ENCODE data around the gene ZNF557.

Gene ZNF557

DNA sequence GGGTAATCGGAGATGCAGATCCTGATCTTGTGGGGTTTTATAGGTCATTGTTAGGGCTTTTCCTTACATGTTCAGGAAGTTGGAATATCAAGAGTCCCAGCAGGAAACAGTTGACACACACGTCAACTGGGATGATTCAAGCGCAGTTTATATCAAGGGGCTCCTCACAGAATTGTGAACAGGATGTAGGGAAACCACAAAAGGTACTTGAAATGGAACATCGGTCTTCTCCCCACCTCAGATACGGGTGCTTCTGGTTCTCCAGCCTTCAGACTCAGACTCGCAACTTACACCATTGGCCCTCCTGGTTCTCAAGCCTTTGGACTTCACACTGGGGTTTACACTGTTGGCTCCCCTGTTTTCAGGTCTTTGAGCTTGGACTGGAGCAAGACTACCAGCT, 19.5 kb downstream of the ZNF557 start (continued):
- TF ChIP-seq, protein P1, sequence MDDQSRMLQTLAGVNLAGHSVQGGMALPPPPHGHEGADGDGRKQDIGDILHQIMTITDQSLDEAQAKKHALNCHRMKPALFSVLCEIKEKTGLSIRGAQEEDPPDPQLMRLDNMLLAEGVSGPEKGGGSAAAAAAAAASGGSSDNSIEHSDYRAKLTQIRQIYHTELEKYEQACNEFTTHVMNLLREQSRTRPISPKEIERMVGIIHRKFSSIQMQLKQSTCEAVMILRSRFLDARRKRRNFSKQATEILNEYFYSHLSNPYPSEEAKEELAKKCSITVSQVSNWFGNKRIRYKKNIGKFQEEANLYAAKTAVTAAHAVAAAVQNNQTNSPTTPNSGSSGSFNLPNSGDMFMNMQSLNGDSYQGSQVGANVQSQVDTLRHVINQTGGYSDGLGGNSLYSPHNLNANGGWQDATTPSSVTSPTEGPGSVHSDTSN (CRISPR knock-in tag; IDR thresholded peaks at IDR 0.05): no peak
- TF ChIP-seq, protein P2, sequence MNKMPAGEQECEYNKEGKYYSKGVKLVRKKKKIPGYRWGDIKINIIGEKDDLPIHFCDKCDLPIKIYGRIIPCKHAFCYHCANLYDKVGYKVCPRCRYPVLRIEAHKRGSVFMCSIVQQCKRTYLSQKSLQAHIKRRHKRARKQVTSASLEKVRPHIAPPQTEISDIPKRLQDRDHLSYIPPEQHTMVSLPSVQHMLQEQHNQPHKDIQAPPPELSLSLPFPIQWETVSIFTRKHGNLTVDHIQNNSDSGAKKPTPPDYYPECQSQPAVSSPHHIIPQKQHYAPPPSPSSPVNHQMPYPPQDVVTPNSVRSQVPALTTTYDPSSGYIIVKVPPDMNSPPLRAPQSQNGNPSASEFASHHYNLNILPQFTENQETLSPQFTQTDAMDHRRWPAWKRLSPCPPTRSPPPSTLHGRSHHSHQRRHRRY (tag by site-specific recombination; IDR thresholded peaks at IDR 0.05): no peak
- TF ChIP-seq GLI4 (tag by site-specific recombination; IDR thresholded peaks at IDR 0.05): no peak
- no peak for TF ChIP-seq ZNF121 (tag by site-specific recombination; IDR thresholded peaks at IDR 0.05)
- TF ChIP-seq ZNF654 (tag by site-specific recombination; IDR thresholded peaks at IDR 0.05; ENCODE audit: low read depth): no peak

DNA sequence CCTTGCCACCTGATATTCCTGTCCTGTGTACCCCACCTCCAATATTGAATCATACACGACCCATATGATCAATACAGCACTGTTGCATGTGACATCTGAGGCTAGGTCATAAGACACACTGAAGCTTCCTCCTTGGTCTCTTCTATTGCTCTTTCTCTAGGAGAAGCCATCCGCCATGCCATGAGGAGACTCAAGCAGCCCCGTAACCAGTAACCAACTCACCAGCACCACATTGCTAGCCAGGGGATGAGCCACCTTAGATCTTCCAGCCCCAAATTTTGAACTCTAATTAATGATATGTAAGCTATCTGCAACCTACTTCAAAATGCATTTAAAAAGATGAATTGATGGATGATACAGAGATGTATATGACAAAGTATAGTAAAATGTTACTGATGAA, 28.6 kb downstream of the ZNF557 start:
- CTCF ChIA-PET: interaction anchor here (0.6 kb wide), 1 partner anchor 307 kb away, joined by 3 read pairs; no protein-coding TSS in a partner anchor
- no peak overlapping the region for H3K4me3 ChIP-seq (ENCODE audit: low read depth, low read length)
- no peak overlapping the region for H3K27ac ChIP-seq (ENCODE audit: extremely low read depth, low read depth, low read length)
- POLR2A ChIA-PET: interaction anchor here (0.6 to 1.9 kb wide), 2 partner anchors 26 to 29 kb away, joined by 4 to 30 read pairs; partner anchors contain the start of gene ZNF557
- H3K36me3 ChIP-seq (ENCODE audit: control insufficient read depth in 2 of 2, insufficient read depth in 1 of 2, low read length in 2 of 2): no peaks in the 10 kb centered on the region
- no peaks in the 10 kb centered on the region for H3K4me1 ChIP-seq (ENCODE audit: control insufficient read depth, insufficient read depth, low read length)
- TF ChIP-seq MZF1 (tag by site-specific recombination; IDR thresholded peaks at IDR 0.05; ENCODE audit: borderline replicate concordance) (no peak), SETDB1 (IDR thresholded peaks at IDR 0.05; ENCODE audit: insufficient read length, low read length) (peak; percentile 25)
- no peaks in the 10 kb centered on the region for H3K9me3 ChIP-seq (ENCODE audit: control insufficient read depth, insufficient read depth, low read depth, low read length)

DNA sequence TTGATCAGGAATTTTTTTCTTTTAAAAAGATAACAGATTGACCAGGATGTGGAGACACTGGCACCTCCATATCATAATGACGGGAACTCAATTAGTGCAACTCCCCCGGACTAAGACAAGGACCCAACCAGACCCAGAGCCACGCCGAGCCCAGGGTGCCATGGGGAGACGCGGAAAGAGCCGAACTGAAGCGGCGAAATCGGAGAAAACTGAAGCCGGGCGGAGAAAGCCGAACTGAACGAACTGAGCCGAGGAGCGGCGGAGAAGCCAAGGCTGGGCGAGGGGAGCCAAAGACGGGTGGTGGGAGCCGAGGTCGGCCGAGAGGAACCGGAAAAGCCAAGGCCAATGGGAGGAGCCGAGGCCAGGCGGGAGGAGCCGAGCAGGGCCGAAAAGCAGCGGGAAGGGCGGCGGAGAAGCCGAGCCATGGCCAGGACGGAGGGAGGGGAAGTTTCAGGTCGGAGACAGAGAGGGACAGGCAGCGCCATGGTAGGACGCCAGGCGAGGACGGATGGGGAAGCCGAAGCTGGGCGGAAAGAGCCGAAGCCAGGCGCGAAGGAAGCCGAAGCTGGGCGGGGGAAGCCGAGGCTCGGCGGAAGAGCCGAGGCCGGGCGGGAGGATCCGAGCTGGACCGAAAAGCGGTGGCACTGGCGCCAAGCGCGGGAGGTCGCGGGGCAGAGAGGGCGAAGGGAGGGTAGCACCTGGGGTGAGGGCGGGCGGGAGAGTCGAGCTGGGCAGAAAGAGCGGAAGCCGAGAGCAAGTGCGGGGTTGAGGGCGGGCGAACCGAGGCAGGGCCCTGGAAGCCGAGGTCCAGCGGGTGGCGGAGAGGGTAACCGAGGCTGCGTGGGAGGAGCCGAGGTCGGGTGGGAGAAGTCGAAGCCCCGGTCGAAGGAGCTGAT, 29.4 kb downstream of the ZNF557 start:
- ChIA-PET POLR2A (interaction anchor here (0.6 to 1.9 kb wide), 25 partner anchors 11 to 822 kb away, joined by 3 to 30 read pairs (median 4); partner anchors contain the start of genes INSR, MBD3L5 and ZNF557), CTCF (interaction anchor here (0.6 to 5.1 kb wide), 8 partner anchors 11 to 1060 kb away, joined by 3 to 70 read pairs (median 3); no protein-coding TSS in a partner anchor)
- Histone ChIP-seq H3K36me3 (ENCODE audit: control insufficient read depth in 2 of 2, insufficient read depth in 1 of 2, low read length in 2 of 2) (no peaks in the 10 kb centered on the region), H3K27ac (ENCODE audit: extremely low read depth, low read depth, low read length) (peak overlapping the region; percentile 89), H3K4me3 (ENCODE audit: low read depth, low read length) (peak overlapping the region; percentile 51), H3K4me1 (ENCODE audit: control insufficient read depth, insufficient read depth, low read length) (no peaks in the 10 kb centered on the region), H3K9me3 (ENCODE audit: control insufficient read depth, insufficient read depth, low read depth, low read length) (no peaks in the 10 kb centered on the region)
- TF ChIP-seq ZNF324 (tag by site-specific recombination; IDR thresholded peaks at IDR 0.05) (peak; percentile 82), ZNF549 (tag by site-specific recombination; IDR thresholded peaks at IDR 0.05) (no peak), SALL2 (tag by site-specific recombination; IDR thresholded peaks at IDR 0.05; ENCODE audit: borderline replicate concordance) (no peak), ZNF76 (tag by site-specific recombination; IDR thresholded peaks at IDR 0.05; ENCODE audit: borderline replicate concordance, low read depth) (peak; percentile 74; the same call in 1 of the 2 replicates), ZBTB20 (tag by site-specific recombination; IDR thresholded peaks at IDR 0.05) (peak; percentile 55), ZNF629 (tag by site-specific recombination; IDR thresholded peaks at IDR 0.05) (peak; percentile 31), ZNF146 (tag by site-specific recombination; IDR thresholded peaks at IDR 0.05) (peak; percentile 46; the same call in 1 of the 2 replicates), BCL11A (tag by site-specific recombination; IDR thresholded peaks at IDR 0.05; ENCODE audit: low read depth) (no peak), ZNF10 (tag by site-specific recombination; IDR thresholded peaks at IDR 0.05) (peak; percentile 45; the same call in 1 of the 2 replicates), ZNF121 (tag by site-specific recombination; IDR thresholded peaks at IDR 0.05) (no peak), ZNF670 (tag by site-specific recombination; IDR thresholded peaks at IDR 0.05; ENCODE audit: low read depth) (no peak), GLI4 (tag by site-specific recombination; IDR thresholded peaks at IDR 0.05) (0 out of 2 replicates have a peak, but pooled peaks have one; percentile 48), SP3 (tag by site-specific recombination; IDR thresholded peaks at IDR 0.05) (peak; percentile 81), YY2 (tag by site-specific recombination; IDR thresholded peaks at IDR 0.05) (no peak), ZNF660 (tag by site-specific recombination; IDR thresholded peaks at IDR 0.05) (no peak), MZF1 (tag by site-specific recombination; IDR thresholded peaks at IDR 0.05; ENCODE audit: borderline replicate concordance) (no peak), ZNF211 (tag by site-specific recombination; IDR thresholded peaks at IDR 0.05; ENCODE audit: low read depth) (no peak), ZNF830 (tag by site-specific recombination; IDR thresholded peaks at IDR 0.05; ENCODE audit: low read depth) (no peak), ZNF423 (tag by site-specific recombination; IDR thresholded peaks at IDR 0.05) (no peak)
- TF ChIP-seq, protein P3, sequence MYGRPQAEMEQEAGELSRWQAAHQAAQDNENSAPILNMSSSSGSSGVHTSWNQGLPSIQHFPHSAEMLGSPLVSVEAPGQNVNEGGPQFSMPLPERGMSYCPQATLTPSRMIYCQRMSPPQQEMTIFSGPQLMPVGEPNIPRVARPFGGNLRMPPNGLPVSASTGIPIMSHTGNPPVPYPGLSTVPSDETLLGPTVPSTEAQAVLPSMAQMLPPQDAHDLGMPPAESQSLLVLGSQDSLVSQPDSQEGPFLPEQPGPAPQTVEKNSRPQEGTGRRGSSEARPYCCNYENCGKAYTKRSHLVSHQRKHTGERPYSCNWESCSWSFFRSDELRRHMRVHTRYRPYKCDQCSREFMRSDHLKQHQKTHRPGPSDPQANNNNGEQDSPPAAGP (tag by site-specific recombination; IDR thresholded peaks at IDR 0.05): peak; percentile 83; the same call in 1 of the 2 replicates
- TF ChIP-seq, protein P4, sequence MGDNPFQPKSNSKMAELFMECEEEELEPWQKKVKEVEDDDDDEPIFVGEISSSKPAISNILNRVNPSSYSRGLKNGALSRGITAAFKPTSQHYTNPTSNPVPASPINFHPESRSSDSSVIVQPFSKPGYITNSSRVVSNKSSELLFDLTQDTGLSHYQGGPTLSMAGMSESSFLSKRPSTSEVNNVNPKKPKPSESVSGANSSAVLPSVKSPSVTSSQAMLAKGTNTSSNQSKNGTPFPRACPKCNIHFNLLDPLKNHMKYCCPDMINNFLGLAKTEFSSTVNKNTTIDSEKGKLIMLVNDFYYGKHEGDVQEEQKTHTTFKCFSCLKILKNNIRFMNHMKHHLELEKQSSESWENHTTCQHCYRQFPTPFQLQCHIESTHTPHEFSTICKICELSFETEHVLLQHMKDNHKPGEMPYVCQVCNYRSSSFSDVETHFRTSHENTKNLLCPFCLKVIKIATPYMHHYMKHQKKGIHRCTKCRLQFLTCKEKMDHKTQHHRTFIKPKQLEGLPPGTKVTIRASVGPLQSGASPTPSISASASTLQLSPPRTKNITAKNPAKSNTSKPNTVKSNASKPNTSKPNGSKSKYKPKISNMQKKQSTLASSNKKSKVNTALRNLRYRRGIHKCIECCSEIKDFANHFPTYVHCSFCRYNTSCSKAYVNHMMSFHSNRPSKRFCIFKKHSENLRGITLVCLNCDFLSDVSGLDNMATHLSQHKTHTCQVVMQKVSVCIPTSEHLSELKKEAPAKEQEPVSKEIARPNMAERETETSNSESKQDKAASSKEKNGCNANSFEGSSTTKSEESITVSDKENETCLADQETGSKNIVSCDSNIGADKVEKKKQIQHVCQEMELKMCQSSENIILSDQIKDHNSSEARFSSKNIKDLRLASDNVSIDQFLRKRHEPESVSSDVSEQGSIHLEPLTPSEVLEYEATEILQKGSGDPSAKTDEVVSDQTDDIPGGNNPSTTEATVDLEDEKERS (tag by site-specific recombination; IDR thresholded peaks at IDR 0.05): 0 out of 2 replicates have a peak, but pooled peaks have one; percentile 50

Measured in HEK293 (cell line).